ENCODE measurements around the gene CADM2. TPM values are rescaled to one million over a fixed set of nuclear protein-coding genes. Genes with fewer than 3 reads are reported as not detected.

CADM2 gene
- total and polyA plus RNA-seq, 2 experiments from 2014 or later, result 0.15 to 0.40 TPM

DNA sequence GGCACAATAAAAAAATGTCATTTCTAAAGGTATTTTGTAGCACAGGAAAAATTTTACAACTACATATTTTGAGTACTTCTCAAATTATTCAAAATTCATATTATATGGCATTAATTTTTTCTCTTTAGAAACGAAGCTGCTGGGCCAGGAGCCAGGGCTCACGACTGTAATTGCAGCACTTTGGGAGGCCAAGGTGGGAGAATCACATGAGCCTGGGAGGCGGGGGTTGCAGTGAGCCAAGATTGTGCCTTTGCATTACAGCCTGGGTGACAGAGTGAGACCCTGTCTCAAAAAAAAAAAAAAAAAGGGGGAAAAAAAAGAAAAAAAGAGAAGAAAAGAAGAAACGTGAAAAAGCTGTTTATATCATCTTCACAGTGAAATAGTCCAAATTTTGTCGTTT, 62.0 kb downstream of the CADM2 start:
- H3K27ac ChIP-seq, result no peak overlapping the region
- TF ChIP-seq, protein P1, sequence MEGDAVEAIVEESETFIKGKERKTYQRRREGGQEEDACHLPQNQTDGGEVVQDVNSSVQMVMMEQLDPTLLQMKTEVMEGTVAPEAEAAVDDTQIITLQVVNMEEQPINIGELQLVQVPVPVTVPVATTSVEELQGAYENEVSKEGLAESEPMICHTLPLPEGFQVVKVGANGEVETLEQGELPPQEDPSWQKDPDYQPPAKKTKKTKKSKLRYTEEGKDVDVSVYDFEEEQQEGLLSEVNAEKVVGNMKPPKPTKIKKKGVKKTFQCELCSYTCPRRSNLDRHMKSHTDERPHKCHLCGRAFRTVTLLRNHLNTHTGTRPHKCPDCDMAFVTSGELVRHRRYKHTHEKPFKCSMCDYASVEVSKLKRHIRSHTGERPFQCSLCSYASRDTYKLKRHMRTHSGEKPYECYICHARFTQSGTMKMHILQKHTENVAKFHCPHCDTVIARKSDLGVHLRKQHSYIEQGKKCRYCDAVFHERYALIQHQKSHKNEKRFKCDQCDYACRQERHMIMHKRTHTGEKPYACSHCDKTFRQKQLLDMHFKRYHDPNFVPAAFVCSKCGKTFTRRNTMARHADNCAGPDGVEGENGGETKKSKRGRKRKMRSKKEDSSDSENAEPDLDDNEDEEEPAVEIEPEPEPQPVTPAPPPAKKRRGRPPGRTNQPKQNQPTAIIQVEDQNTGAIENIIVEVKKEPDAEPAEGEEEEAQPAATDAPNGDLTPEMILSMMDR (IDR thresholded peaks at IDR 0.05; ENCODE audit: low read depth, low read length), result no peak
- H3K27me3 ChIP-seq, result no peaks in the 10 kb centered on the region
- no peaks in the 10 kb centered on the region for H3K36me3 ChIP-seq
- H3K4me3 ChIP-seq, result no peak overlapping the region
- DNase-seq (ENCODE audit: low read depth in 1 of 2, low spot score in 1 of 2), result no peak
- H3K9me3 ChIP-seq (ENCODE audit: low read depth), result no peaks in the 10 kb centered on the region
- no peaks in the 10 kb centered on the region for H3K4me1 ChIP-seq (ENCODE audit: low read depth)

DNA sequence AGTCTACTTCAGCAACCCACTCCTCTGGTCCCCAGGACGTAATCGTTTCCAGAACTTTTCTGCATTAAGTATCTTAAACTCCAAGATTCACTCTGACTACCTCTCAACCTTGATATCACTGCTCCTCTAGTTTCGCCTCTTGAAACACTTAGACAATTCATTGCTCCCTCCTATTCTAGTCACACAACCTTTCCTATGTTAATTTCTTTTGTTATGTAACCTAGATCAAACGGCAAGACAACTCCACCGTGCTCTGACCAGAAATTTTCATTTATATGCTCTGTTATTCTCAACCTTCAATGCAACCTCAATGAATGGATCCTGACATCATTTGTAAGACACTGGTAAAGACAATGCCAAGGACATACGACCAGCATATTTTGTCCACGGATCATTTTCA, 71.3 kb downstream of the CADM2 start:
- no peak overlapping the region for H3K4me3 ChIP-seq
- no peak for DNase-seq (ENCODE audit: low read depth in 1 of 2, low spot score in 1 of 2)
- no peaks in the 10 kb centered on the region for H3K36me3 ChIP-seq
- no peaks in the 10 kb centered on the region for H3K9me3 ChIP-seq (ENCODE audit: low read depth)
- H3K27ac ChIP-seq, result no peak overlapping the region
- TF ChIP-seq, protein P1 (IDR thresholded peaks at IDR 0.05; ENCODE audit: low read depth, low read length), result no peak
- H3K27me3 ChIP-seq, result no peaks in the 10 kb centered on the region
- no peaks in the 10 kb centered on the region for H3K4me1 ChIP-seq (ENCODE audit: low read depth)

DNA sequence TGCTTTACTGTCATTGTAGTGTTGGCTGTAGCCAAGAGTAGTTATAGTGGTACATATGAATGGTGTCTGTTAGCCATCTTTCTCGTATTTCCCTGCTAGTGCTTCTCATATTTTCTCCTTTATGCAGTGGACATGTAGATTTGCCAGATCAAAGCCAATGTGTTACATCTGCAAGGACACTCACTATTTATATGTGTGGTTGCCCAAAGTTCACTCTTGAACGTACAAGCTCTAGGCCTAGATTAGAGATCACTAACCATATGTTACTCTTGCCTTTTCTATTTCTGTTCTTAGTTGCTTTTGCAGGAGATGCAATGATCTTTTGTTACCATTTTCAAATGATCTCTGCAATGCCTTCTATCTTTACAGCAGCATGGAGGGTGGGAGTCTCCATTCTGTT, 78.4 kb downstream of the CADM2 start:
- TF ChIP-seq, protein P1 (IDR thresholded peaks at IDR 0.05; ENCODE audit: low read depth, low read length), result no peak
- no peak for DNase-seq (ENCODE audit: low read depth in 1 of 2, low spot score in 1 of 2)
- no peak overlapping the region for H3K27ac ChIP-seq
- no peaks in the 10 kb centered on the region for H3K9me3 ChIP-seq (ENCODE audit: low read depth)
- no peak overlapping the region for H3K4me3 ChIP-seq
- H3K36me3 ChIP-seq, result no peaks in the 10 kb centered on the region
- H3K27me3 ChIP-seq, result no peaks in the 10 kb centered on the region
- no peaks in the 10 kb centered on the region for H3K4me1 ChIP-seq (ENCODE audit: low read depth)

DNA sequence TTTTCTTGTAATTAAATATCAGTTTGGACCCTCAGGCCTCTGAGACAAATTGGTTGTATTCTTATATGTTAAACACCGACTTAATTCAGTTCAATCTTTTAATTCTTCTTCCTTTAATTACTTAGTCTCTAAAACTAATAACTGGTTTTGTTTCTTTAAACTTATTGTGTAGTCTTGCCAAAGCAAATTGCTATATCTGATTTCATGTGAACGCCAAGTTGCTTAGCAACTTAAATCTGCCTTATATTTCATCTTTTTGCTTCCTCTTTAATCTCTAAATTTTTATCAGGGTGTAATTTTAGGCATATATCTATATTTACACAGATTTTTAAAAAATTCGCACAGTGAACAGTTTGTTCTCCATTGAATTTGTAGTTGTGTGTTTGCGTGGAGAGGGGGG, 82.2 kb downstream of the CADM2 start:
- no peaks in the 10 kb centered on the region for H3K4me1 ChIP-seq (ENCODE audit: low read depth)
- no peak overlapping the region for H3K4me3 ChIP-seq
- H3K36me3 ChIP-seq, result no peaks in the 10 kb centered on the region
- TF ChIP-seq, protein P1 (IDR thresholded peaks at IDR 0.05; ENCODE audit: low read depth, low read length), result no peak
- no peak for DNase-seq (ENCODE audit: low read depth in 1 of 2, low spot score in 1 of 2)
- H3K27me3 ChIP-seq, result no peaks in the 10 kb centered on the region
- H3K27ac ChIP-seq, result no peak overlapping the region
- H3K9me3 ChIP-seq (ENCODE audit: low read depth), result no peaks in the 10 kb centered on the region

DNA sequence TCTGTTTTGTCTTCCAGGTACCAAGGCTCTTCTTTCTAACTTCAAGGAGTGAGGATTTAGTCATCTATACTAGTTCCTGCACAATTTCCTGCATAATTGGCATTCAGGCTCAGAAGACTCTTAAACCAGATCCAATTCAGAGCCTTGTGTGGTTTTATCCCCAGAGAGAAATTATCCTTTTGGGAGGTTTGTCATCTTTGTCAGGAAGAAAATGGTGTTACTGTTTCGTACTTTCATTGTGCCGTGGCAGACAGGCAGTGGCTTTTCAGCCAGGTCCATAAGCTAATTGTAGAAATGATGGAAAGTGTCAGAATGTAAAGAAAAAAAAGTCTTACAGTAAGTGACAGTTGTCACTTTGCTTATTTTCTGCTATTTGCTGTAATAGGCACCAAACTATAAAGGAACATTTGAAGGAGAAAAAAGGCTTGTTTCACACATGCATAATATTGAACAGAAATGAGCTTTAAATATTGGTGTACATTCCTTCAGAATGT, 82.8 kb downstream of the CADM2 start:
- TF ChIP-seq, protein P1 (IDR thresholded peaks at IDR 0.05; ENCODE audit: low read depth, low read length), result no peak
- no peaks in the 10 kb centered on the region for H3K9me3 ChIP-seq (ENCODE audit: low read depth)
- no peak overlapping the region for H3K4me3 ChIP-seq
- no peak overlapping the region for H3K27ac ChIP-seq
- H3K36me3 ChIP-seq, result no peaks in the 10 kb centered on the region
- H3K27me3 ChIP-seq, result no peaks in the 10 kb centered on the region
- DNase-seq (ENCODE audit: low read depth in 1 of 2, low spot score in 1 of 2), result no peak
- no peaks in the 10 kb centered on the region for H3K4me1 ChIP-seq (ENCODE audit: low read depth)

DNA sequence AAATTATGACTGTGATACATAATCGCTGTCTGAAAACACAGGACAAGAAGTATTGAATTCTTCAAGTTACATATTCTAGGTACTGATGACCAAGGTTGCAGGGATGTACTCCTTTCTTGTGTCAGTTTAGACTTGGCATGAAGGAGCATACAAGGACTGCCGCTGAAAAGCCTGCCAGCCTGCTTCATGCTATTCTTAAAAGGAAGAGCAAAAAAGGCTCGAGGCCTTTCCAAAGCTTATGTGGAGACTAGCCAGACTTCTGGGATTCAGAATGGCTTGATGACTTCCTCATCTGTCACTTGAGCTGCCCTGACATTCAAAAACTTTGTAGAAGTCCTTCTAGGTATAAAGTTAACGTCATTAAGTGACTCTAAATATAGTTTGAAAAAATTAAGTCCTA, 92.0 kb downstream of the CADM2 start:
- Histone ChIP-seq H3K4me1 (ENCODE audit: low read depth) (no peaks in the 10 kb centered on the region), H3K4me3 (no peak overlapping the region), H3K27me3 (no peaks in the 10 kb centered on the region), H3K9me3 (ENCODE audit: low read depth) (no peaks in the 10 kb centered on the region), H3K27ac (no peak overlapping the region), H3K36me3 (no peaks in the 10 kb centered on the region)
- TF ChIP-seq, protein P1 (IDR thresholded peaks at IDR 0.05; ENCODE audit: low read depth, low read length), result no peak
- DNase-seq (ENCODE audit: low read depth in 1 of 2, low spot score in 1 of 2), result no peak
